ENCODE data around the gene MAGI2.

DNA sequence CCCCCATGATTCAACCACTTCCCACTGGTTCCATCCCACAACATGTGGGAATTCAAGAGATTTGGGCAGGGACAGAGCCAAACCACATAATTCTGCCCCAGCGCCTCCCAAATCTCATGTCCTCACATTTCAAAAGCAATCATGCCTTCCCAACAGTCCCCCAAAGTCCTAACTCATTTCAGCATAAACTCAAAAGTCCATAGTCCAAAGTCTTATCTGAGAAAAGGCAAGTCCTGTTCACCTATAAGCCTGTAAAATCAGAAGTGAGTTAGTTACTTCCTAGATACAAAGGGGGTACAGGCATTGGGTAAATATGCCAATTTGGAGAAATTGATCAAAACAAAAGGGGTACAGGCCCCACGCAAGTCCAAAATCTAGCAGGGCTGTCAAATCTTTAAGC is 272.9 kb downstream of the MAGI2 start:
- TF ChIP-seq CTCF (conservative IDR thresholded peaks at IDR 0.05; ENCODE audit: low read length) = no peak
- TF ChIP-seq EZH2phosphoT487 (IDR thresholded peaks at IDR 0.05; ENCODE audit: borderline replicate concordance, low read depth, low read length) = no peak
